NCI-H345 (cell line): Measurements from ENCODE around the gene CDH15.
"Not testable (repeated sequence)": the region's sequence is repeated elsewhere in the genome, so short reads cannot be mapped to it uniquely, and the experiment has no call there.

ENCODE experiments used
- DNase-seq: peaks from one replicate; lab custom pipeline; 2025; lab: John Stamatoyannopoulos, UW

The CDH15 gene

GRCh38 chr16:89172528-89173173, 1.1 kb downstream of the CDH15 start:
- no peak for DNase-seq

- no peak for DNase-seq
Observed at GRCh38 chr16:89173174-89173921, 1.8 kb downstream of the CDH15 start.

GRCh38 chr16:89174055-89174827, 2.7 kb downstream of the CDH15 start:
- no peak for DNase-seq

- DNase-seq: no peak
Observed at GRCh38 chr16:89174877-89175276, 3.3 kb downstream of the CDH15 start.

GRCh38 chr16:89175280-89176146, 4.0 kb downstream of the CDH15 start:
- DNase-seq: no peak

- DNase-seq: no peak
Observed at GRCh38 chr16:89176147-89176690, 4.7 kb downstream of the CDH15 start.

GRCh38 chr16:89176717-89177116, 5.2 kb downstream of the CDH15 start:
- DNase-seq: no peak

- no peak for DNase-seq
Observed at GRCh38 chr16:89177501-89177900, 6.0 kb downstream of the CDH15 start.

GRCh38 chr16:89178453-89179147, 7.1 kb downstream of the CDH15 start:
- DNase-seq: no peak

GRCh38 chr16:89179148-89179484, 7.6 kb downstream of the CDH15 start:
- no peak for DNase-seq

GRCh38 chr16:89179656-89180315, 8.2 kb downstream of the CDH15 start:
- DNase-seq: no peak

GRCh38 chr16:89183463-89183862, 11.9 kb downstream of the CDH15 start:
- DNase-seq: no peak

- no peak for DNase-seq
Observed at GRCh38 chr16:89183975-89184676, 12.6 kb downstream of the CDH15 start.

GRCh38 chr16:89184677-89184932, 13.1 kb downstream of the CDH15 start:
- DNase-seq: no peak

GRCh38 chr16:89184933-89185794, 13.6 kb downstream of the CDH15 start:
- peak; percentile 15 for DNase-seq

- not testable (repeated sequence) for DNase-seq
Observed at GRCh38 chr16:89185887-89186592, 14.5 kb downstream of the CDH15 start.

- DNase-seq: not testable (repeated sequence)
Observed at GRCh38 chr16:89186593-89187031, 15.1 kb downstream of the CDH15 start.

GRCh38 chr16:89187032-89187769, 15.7 kb downstream of the CDH15 start:
- DNase-seq: no peak
